Transverse colon (tissue), 4 donors: Measurements from ENCODE around the gene KRTAP10-11. TPM values are rescaled to one million over a fixed set of nuclear protein-coding genes. Genes with fewer than 3 reads are reported as not detected.

ENCODE experiments used
- DNase-seq: peaks from one replicate; pipeline ENCODE4 v3.0.0-alpha.2; 2019
- H3K27ac ChIP-seq, 4 donors: fragments of 200-600 bp; sonication (generic); 2 replicates each; pipeline ENCODE4 v1.5.1; 2016 to 2018; ENCODE audit warnings: inconsistent platforms in 4 of 4
- H3K27me3 ChIP-seq: fragments of 200-600 bp; sonication (generic); 2 replicates; pipeline ENCODE4 v1.5.1; 2017; ENCODE audit warnings: inconsistent platforms
- H3K36me3 ChIP-seq, 4 donors: fragments of 200-600 bp; sonication (generic); 2 replicates each; pipeline ENCODE4 v1.5.1; 2017 to 2019; ENCODE audit warnings: inconsistent platforms in 4 of 4
- H3K4me1 ChIP-seq, 4 donors: fragments of 200-600 bp; sonication (generic); 2 replicates each; pipeline ENCODE4 v1.5.1; 2017 to 2020; ENCODE audit warnings: inconsistent platforms in 4 of 4
- H3K4me3 ChIP-seq, 4 donors: fragments of 200-600 bp; sonication (generic); 1 replicate in 1 of 4; 2 replicates in 3 of 4; pipeline versions ENCODE4 v1.5.1 to v1.6.1; 2017 to 2019; ENCODE audit warnings: inconsistent platforms in 4 of 4
- H3K9me3 ChIP-seq, 2 donors: fragments of 200-600 bp; sonication (generic); 2 replicates each; pipeline ENCODE4 v1.5.1; 2017 to 2019; ENCODE audit warnings: inconsistent platforms in 2 of 2
- CTCF ChIP-seq, 5 experiments: fragments of 200-600 bp in 3 of 5; fragments of 450-650 bp in 2 of 5; sonication (generic) in 3 of 5; IDR thresholded peaks; 1 replicate in 2 of 5; 2 replicates in 3 of 5; pipeline ENCODE4 v1.5.1; 2016 to 2017; ENCODE audit warnings: antibody characterized with exemption in 5 of 5, inconsistent platforms in 3 of 5, mild to moderate bottlenecking in 2 of 5, moderate library complexity in 1 of 5
- EP300 ChIP-seq: sonication (generic); formaldehyde crosslinking; IDR thresholded peaks from one replicate; pipeline ENCODE4 v1.6.1; 2017; ENCODE audit warnings: antibody characterized with exemption, low read depth
- POLR2A ChIP-seq: fragments of 450-650 bp; IDR thresholded peaks from one replicate; pipeline ENCODE4 v1.6.1; 2016; ENCODE audit warnings: antibody characterized with exemption, mild to moderate bottlenecking, moderate library complexity
- POLR2AphosphoS5 ChIP-seq, 3 donors: sonication (generic); formaldehyde crosslinking; IDR thresholded peaks; one replicate each; pipeline ENCODE4 v1.6.1; 2016; ENCODE audit warnings: antibody characterized with exemption in 3 of 3
- WGBS, 2 donors: methylation state at CpG; one replicate each; pipeline ENCODE4 v1.1.5; 2018; ENCODE audit warnings: low coverage in 1 of 2; 5-methylcytosine and 5-hydroxymethylcytosine counted together
- in situ Hi-C, 4 donors: fragments of 200-750 bp; cut with MboI; loops; one replicate each; pipeline versions ENCODE4 v1.15.0 to v1.15.1; 2017; ENCODE audit warnings: low sequenced_read_pairs in 3 of 4, low pct_ligation_motif_present in 1 of 4, low pct_unique_long_range_greater_than_20kb in 1 of 4
- intact Hi-C: fragments of 100-400 bp; cut with DNase I; formaldehyde crosslinking; loops from one replicate; pipeline ENCODE4 v1.15.1; 2023; ENCODE audit warnings: low total_unique reads
- total RNA-seq, 4 donors: library from RNA; depleted of rRNA; stranded (reverse); fragments of >200 nt; gene quantifications; one replicate each; pipeline ENCODE4 v1.1.0, GENCODE V29; 2016

The KRTAP10-11 gene
- total RNA-seq, 4 donors from 2014 or later = not detected

GRCh38 chr21:44692798-44693512 lies 46.7 kb downstream of the KRTAP10-11 start:
- Histone ChIP-seq H3K4me3 (no peak overlapping the region), H3K9me3 (peaks cover 10% of the 10 kb centered on the region in 2 donors), H3K27ac (no peak overlapping the region), H3K27me3 (peaks cover 55% of the 10 kb centered on the region), H3K4me1 (no peaks in the 10 kb centered on the region), H3K36me3 (no peaks in the 10 kb centered on the region)
- intact Hi-C loops = no loop called here
- in situ Hi-C loops = loop anchor here in 2 of 4 donors (25.0 kb wide), 1 partner anchor 106 kb away; the partner anchor contains the start of genes KRTAP10-5 (in 2 of the 2) and KRTAP10-6 (in 2 of the 2)
- WGBS, 2 donors = 50 to 60% methylated on average over 2 of the region's 2 CpGs
- TF ChIP-seq POLR2A (no peak), POLR2AphosphoS5 (IDR thresholded peaks at IDR 0.05) (no peak), EP300 (no peak), CTCF (IDR thresholded peaks at IDR 0.05) (no peak)
- DNase-seq = no peak

GRCh38 chr21:44694776-44695175 lies 48.6 kb downstream of the KRTAP10-11 start:
- in situ Hi-C loops = loop anchor here in 2 of 4 donors (25.0 kb wide), 1 partner anchor 107 kb away; the partner anchor contains the start of genes KRTAP10-5 (in 2 of the 2) and KRTAP10-6 (in 2 of the 2)
- TF ChIP-seq CTCF (IDR thresholded peaks at IDR 0.05) (no peak), EP300 (no peak), POLR2AphosphoS5 (IDR thresholded peaks at IDR 0.05) (no peak), POLR2A (no peak)

GRCh38 chr21:44695184-44695583 lies 49.0 kb downstream of the KRTAP10-11 start:
- no peak overlapping the region for H3K4me3 ChIP-seq
- TF ChIP-seq POLR2AphosphoS5 (IDR thresholded peaks at IDR 0.05) (no peak), CTCF (IDR thresholded peaks at IDR 0.05) (no peak), POLR2A (no peak), EP300 (no peak)
- no peak for DNase-seq
- peaks cover 10% of the 10 kb centered on the region in 2 donors for H3K9me3 ChIP-seq
- peaks cover 66% of the 10 kb centered on the region for H3K27me3 ChIP-seq
- H3K27ac ChIP-seq = no peak overlapping the region
- WGBS, 2 donors = 78 to 88% methylated on average over 1 to 8 of the region's 8 CpGs
- in situ Hi-C loops = loop anchor here in 2 of 4 donors (25.0 kb wide), 1 partner anchor 108 kb away; the partner anchor contains the start of genes KRTAP10-5 (in 2 of the 2) and KRTAP10-6 (in 2 of the 2)
- no peaks in the 10 kb centered on the region for H3K36me3 ChIP-seq
- no peaks in the 10 kb centered on the region for H3K4me1 ChIP-seq
- intact Hi-C loops = no loop called here

More at GRCh38 chr21:44694776-44695175, 48.6 kb downstream of the KRTAP10-11 start:
- H3K9me3 ChIP-seq = peaks cover 10% of the 10 kb centered on the region in 2 donors
- peaks cover 65% of the 10 kb centered on the region for H3K27me3 ChIP-seq
- no peaks in the 10 kb centered on the region for H3K36me3 ChIP-seq
- DNase-seq = no peak
- H3K27ac ChIP-seq = no peak overlapping the region
- no peak overlapping the region for H3K4me3 ChIP-seq
- H3K4me1 ChIP-seq = no peaks in the 10 kb centered on the region
- WGBS, 2 donors = 59% methylated on average over 11 of the region's 11 CpGs; no CpG with 5 or more reads in 1 of the 2 donors
- intact Hi-C loops = no loop called here

GRCh38 chr21:44695641-44696040 lies 49.4 kb downstream of the KRTAP10-11 start:
- no peak overlapping the region for H3K4me3 ChIP-seq
- H3K4me1 ChIP-seq = no peaks in the 10 kb centered on the region
- in situ Hi-C loops (loop anchor here in 2 of 4 donors (25.0 kb wide), 1 partner anchor 108 kb away; the partner anchor contains the start of genes KRTAP10-5 (in 2 of the 2) and KRTAP10-6 (in 2 of the 2)), intact Hi-C loops (no loop called here)
- TF ChIP-seq EP300 (no peak), POLR2AphosphoS5 (IDR thresholded peaks at IDR 0.05) (no peak), CTCF (IDR thresholded peaks at IDR 0.05) (no peak), POLR2A (no peak)
- peaks cover 10% of the 10 kb centered on the region in 2 donors for H3K9me3 ChIP-seq
- no peak for DNase-seq
- no peaks in the 10 kb centered on the region for H3K36me3 ChIP-seq
- H3K27ac ChIP-seq = no peak overlapping the region
- peaks cover 70% of the 10 kb centered on the region for H3K27me3 ChIP-seq
- WGBS, 2 donors = 90% methylated on average over 8 of the region's 8 CpGs; no CpG with 5 or more reads in 1 of the 2 donors
